Stimulated activated CD8-positive, alpha-beta memory T cell treated with anti-CD3 and anti-CD28 coated beads, Interleukin-15, amount 100 ng/mL, for 4 hours (primary cell): ENCODE measurements around the gene NT5C2.
"Not testable (repeated sequence)": the region's sequence is repeated elsewhere in the genome, so short reads cannot be mapped to it uniquely, and the experiment has no call there.

Experiments
- DNase-seq, 2 donors: peaks; one replicate each; pipeline ENCODE4 v3.0.0-alpha.2; 2020; ENCODE audit warnings: low read depth in 2 of 2

NT5C2 gene

GRCh38 chr10:103086261-103086660, 106.8 kb downstream of the NT5C2 start:
- DNase-seq: no peak

GRCh38 chr10:103083977-103084320, 109.1 kb downstream of the NT5C2 start:
- DNase-seq: no peak

- DNase-seq: no peak
Measured at GRCh38 chr10:103083266-103083976, 109.7 kb downstream of the NT5C2 start.

- DNase-seq: no peak
Measured at GRCh38 chr10:103082683-103083082, 110.4 kb downstream of the NT5C2 start.

GRCh38 chr10:103080891-103081581, 112.0 kb downstream of the NT5C2 start:
- DNase-seq: no peak

- no peak for DNase-seq
Measured at GRCh38 chr10:103079946-103080345, 113.1 kb downstream of the NT5C2 start.

GRCh38 chr10:103079100-103079499, 114.0 kb downstream of the NT5C2 start:
- no peak for DNase-seq

GRCh38 chr10:103078676-103079075, 114.4 kb downstream of the NT5C2 start:
- no peak for DNase-seq

- no peak for DNase-seq
Measured at GRCh38 chr10:103078309-103078615, 114.8 kb downstream of the NT5C2 start.

GRCh38 chr10:103077491-103078308, 115.4 kb downstream of the NT5C2 start:
- no peak for DNase-seq

GRCh38 chr10:103077020-103077419, 116.1 kb downstream of the NT5C2 start:
- no peak for DNase-seq

- DNase-seq: no peak
Measured at GRCh38 chr10:103072891-103073290, 120.2 kb downstream of the NT5C2 start.

- no peak for DNase-seq
Measured at GRCh38 chr10:103072276-103072675, 120.8 kb downstream of the NT5C2 start.

- peak; percentile 24 to 37 for DNase-seq
Measured at GRCh38 chr10:103069453-103070331, 123.4 kb downstream of the NT5C2 start.

GRCh38 chr10:103067956-103068355, 125.1 kb downstream of the NT5C2 start:
- no peak for DNase-seq

GRCh38 chr10:103067484-103067883, 125.6 kb downstream of the NT5C2 start:
- DNase-seq: no peak

- DNase-seq: not testable (repeated sequence)
Measured at GRCh38 chr10:103067099-103067477, 126.0 kb downstream of the NT5C2 start.

- no peak for DNase-seq
Measured at GRCh38 chr10:103066141-103067098, 126.7 kb downstream of the NT5C2 start.

GRCh38 chr10:103064956-103065355, 128.1 kb downstream of the NT5C2 start:
- no peak for DNase-seq

GRCh38 chr10:103062854-103063590, 130.1 kb downstream of the NT5C2 start:
- DNase-seq: no peak
